GM13977 (cell line): ENCODE data around the gene NELL1.

Source experiments
- DNase-seq: peaks from one replicate; pipeline ENCODE4 v3.0.0; 2012; ENCODE audit warnings: low spot score
- in situ Hi-C: fragments of 300-500 bp; cut with MboI; formaldehyde crosslinking; loops from one replicate; pipeline ENCODE4 v1.12.0; 2022; ENCODE audit warnings: low sequenced_read_pairs, low pct_unique_long_range_greater_than_20kb, mixed read lengths, inconsistent platforms; ENCODE audit not compliant: unreplicated experiment
- TF ChIP-seq, protein P1 (sequence below): IDR thresholded peaks from 2 replicates; pipeline ENCODE4 v1.5.1; 2012; ENCODE audit warnings: mild to moderate bottlenecking, control low read depth; ENCODE audit not compliant: insufficient read depth; ENCODE audit errors: extremely low read depth, missing control alignments

NELL1 gene

DNA sequence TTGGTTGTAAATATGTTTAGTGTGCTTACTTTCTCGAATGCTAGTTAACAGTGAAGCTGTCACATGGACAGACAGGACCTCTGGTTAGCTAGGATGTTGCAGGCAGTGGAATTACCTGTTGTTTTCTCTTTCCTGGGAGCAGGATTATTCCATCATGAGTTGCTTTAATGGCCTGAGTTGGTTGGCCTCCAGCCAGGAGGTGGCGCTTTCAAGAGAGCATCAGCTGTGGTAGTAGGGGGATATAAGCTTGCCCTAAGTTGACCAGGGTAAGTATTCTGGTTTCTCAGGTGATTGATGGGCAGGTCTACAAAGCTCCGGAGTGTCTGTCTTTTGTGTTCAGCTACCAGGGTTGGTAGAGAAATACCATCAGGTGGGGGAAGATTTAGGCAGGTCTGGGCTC, 43.5 kb downstream of the NELL1 start:
- DNase-seq = no peak
- in situ Hi-C loops = no loop called here
- TF ChIP-seq, protein P1, sequence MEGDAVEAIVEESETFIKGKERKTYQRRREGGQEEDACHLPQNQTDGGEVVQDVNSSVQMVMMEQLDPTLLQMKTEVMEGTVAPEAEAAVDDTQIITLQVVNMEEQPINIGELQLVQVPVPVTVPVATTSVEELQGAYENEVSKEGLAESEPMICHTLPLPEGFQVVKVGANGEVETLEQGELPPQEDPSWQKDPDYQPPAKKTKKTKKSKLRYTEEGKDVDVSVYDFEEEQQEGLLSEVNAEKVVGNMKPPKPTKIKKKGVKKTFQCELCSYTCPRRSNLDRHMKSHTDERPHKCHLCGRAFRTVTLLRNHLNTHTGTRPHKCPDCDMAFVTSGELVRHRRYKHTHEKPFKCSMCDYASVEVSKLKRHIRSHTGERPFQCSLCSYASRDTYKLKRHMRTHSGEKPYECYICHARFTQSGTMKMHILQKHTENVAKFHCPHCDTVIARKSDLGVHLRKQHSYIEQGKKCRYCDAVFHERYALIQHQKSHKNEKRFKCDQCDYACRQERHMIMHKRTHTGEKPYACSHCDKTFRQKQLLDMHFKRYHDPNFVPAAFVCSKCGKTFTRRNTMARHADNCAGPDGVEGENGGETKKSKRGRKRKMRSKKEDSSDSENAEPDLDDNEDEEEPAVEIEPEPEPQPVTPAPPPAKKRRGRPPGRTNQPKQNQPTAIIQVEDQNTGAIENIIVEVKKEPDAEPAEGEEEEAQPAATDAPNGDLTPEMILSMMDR = no peak

DNA sequence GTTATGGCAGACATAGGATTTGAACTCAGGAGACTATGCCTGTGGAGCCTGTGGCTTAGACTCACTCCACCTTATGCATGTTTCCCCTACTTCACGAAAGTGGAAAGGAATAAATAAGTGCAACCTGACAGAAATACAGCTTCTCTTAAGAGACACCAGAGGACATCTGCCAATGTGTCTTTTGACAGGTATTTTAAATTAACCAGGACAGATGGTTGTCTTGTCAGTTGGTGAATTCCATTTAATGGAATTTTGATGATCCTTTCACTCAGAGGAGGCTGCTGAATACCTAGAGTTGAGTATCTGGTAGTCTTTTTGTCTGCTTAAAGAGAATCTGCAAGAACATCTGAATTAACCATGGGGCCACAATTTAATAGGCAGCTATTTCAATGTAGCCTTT, 46.1 kb downstream of the NELL1 start:
- in situ Hi-C loops = no loop called here
- no peak for DNase-seq
- TF ChIP-seq, protein P1 = no peak

DNA sequence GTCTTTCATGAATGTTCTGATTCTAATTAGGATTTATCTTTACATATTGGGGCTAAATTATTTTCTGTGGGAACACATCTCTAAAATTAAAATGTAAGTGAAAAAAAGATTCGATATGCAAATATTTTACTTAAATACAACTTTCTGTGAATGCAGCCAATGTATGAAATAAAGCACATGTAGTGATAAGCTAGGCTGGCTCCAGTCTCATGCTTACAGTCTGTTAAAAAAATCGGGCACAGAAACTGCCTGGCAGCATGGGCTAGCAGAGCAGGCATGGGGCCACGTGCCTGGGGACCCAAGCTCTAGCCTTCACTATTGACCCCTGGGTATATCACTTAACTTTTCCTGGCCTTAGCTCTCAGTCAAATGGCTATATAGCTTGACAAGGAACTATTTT, 46.5 kb downstream of the NELL1 start:
- no peak for DNase-seq
- TF ChIP-seq, protein P1 = no peak
- in situ Hi-C loops = no loop called here

DNA sequence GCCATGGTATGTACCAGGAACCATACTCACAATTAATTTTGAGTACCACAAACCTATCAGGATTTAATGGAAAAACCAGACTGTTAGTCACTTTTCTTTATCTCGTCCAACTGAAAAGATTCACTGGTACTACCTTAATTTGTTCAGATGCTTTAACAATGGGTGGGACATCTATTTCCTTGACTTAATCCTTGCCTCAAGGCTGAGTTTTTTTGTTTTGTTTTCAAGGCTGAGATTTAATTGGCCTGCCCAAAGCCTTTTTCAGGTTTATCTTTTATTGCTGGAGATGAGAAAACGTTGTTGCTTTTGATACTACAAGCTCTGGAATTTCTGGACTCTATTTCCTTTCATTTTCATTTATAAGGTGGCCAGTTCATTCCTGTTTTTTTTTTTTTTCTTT, 50.4 kb downstream of the NELL1 start:
- TF ChIP-seq, protein P1 = no peak
- in situ Hi-C loops = no loop called here
- no peak for DNase-seq

DNA sequence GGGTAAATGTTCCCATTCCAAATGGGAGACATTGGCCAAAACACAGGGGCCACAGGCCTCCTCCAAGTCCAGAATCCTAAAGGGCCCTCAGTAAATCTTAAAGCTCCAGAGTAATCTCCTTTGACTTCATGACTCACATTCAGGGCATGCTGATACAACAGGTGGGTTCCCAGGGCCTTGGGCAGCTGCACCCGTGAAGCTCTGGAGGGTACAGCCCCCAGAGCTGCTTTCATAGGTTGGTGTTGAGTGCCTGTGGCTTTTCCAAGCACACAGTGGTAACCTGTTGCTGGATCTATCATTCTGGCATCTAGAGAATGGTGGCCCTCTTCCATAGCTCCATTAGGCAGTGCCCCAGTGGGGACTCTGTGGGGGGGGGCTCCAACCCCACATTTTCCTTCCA, 54.0 kb downstream of the NELL1 start:
- no peak for DNase-seq
- in situ Hi-C loops = no loop called here
- TF ChIP-seq, protein P1 = no peak

DNA sequence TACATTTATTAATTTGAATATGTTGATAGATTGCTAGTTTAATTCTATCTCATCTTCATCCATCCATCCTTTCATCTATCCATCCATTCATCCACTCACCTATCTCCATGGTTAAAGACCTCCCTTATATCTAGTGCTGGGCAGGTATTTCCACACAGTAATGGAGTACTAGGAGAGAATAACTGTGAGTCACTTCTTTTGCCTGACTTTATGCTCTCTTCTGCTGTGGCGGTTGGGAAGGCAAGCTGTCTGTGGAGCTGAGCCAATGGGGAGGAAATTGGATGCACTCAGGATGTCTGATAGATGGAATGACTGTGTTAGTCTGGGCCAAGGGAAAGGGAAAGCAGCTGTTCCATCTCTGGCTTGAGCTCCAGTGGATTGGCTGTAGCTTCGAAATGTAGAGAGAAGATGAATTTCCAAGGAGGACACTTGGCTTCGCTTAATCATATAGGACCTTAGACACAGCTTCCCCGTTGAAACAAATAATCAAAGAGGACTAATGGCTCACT, 60.3 kb downstream of the NELL1 start:
- TF ChIP-seq, protein P1 = no peak
- in situ Hi-C loops = no loop called here
- DNase-seq = no peak
